ENCODE data around the gene SAMD15. TPM values are rescaled to one million over a fixed set of nuclear protein-coding genes. Genes with fewer than 3 reads are reported as not detected.

SAMD15 gene
- total RNA-seq, 1 donor = 2.0 TPM

DNA sequence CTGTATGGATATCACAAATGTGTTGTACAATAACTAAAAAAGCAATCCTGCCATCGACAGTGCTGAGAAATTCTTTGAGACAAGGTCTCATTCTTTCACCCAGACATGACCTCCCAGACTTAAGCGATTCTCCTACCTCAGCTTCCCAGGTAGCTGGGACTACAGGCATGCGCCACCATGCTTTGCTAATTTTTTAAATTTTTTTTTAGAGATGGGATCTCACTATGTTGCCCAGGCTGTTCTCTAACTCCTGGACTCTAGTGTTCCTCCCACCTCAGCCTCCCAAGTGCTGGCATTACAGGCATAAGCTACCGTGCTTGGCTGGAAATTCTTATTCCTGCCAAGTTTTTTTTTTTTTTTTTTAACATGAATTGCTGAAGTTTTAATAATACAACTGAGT, 62.7 kb downstream of the SAMD15 start:
- TF ChIP-seq, protein P1, sequence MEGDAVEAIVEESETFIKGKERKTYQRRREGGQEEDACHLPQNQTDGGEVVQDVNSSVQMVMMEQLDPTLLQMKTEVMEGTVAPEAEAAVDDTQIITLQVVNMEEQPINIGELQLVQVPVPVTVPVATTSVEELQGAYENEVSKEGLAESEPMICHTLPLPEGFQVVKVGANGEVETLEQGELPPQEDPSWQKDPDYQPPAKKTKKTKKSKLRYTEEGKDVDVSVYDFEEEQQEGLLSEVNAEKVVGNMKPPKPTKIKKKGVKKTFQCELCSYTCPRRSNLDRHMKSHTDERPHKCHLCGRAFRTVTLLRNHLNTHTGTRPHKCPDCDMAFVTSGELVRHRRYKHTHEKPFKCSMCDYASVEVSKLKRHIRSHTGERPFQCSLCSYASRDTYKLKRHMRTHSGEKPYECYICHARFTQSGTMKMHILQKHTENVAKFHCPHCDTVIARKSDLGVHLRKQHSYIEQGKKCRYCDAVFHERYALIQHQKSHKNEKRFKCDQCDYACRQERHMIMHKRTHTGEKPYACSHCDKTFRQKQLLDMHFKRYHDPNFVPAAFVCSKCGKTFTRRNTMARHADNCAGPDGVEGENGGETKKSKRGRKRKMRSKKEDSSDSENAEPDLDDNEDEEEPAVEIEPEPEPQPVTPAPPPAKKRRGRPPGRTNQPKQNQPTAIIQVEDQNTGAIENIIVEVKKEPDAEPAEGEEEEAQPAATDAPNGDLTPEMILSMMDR (IDR thresholded peaks at IDR 0.05; ENCODE audit: insufficient read depth, low read length) = no peak
- no peak overlapping the region for H3K4me3 ChIP-seq (ENCODE audit: low read depth, low read length)
- DNase-seq (ENCODE audit: low read depth) = no peak

Other genes starting within 250 kb of the SAMD15 start
- not detected in 2 replicates for gene ZDHHC22, start 235.6 kb upstream of the SAMD15 start, total RNA-seq (ENCODE audit: low replicate concordance)
- gene TMEM63C, start 195.6 kb upstream of the SAMD15 start, total RNA-seq (ENCODE audit: low replicate concordance) = 1.9 TPM in 1 of 2 replicates, not detected in the other
- gene NGB, start 106.2 kb upstream of the SAMD15 start, total RNA-seq (ENCODE audit: low replicate concordance) = not detected in 2 replicates
- 15.2 and 22.9 TPM in 2 replicates for gene POMT2, start 56.5 kb upstream of the SAMD15 start, total RNA-seq (ENCODE audit: low replicate concordance)
- gene GSTZ1, start 56.3 kb upstream of the SAMD15 start, total RNA-seq (ENCODE audit: low replicate concordance) = 19.3 and 19.9 TPM in 2 replicates
- 7.4 and 14.5 TPM in 2 replicates for gene TMED8, start 285 bp upstream of the SAMD15 start, total RNA-seq (ENCODE audit: low replicate concordance)
- gene NOXRED1, start 46.1 kb downstream of the SAMD15 start, total RNA-seq (ENCODE audit: low replicate concordance) = 0.09 TPM in 1 of 2 replicates, not detected in the other
- gene VIPAS39, start 80.2 kb downstream of the SAMD15 start, total RNA-seq (ENCODE audit: low replicate concordance) = 21.1 and 33.5 TPM in 2 replicates
- 68.2 and 76.3 TPM in 2 replicates for gene AHSA1, start 80.7 kb downstream of the SAMD15 start, total RNA-seq (ENCODE audit: low replicate concordance)
- 0.09 TPM in 1 of 2 replicates, not detected in the other for gene ISM2, start 121.4 kb downstream of the SAMD15 start, total RNA-seq (ENCODE audit: low replicate concordance)
- 36.7 and 60.0 TPM in 2 replicates for gene SPTLC2, start 239.3 kb downstream of the SAMD15 start, total RNA-seq (ENCODE audit: low replicate concordance)